Cardiac fibroblast (primary cell): ENCODE data around the gene OVCH2.
"Not testable (repeated sequence)": the region's sequence is repeated elsewhere in the genome, so short reads cannot be mapped to it uniquely, and the experiment has no call there.

Experiments used
- DNase-seq, 2 donors: peaks; one replicate each; pipeline versions ENCODE4 v3.0.0 to v3.0.0-alpha.2; 2010; ENCODE audit warnings: low read depth in 2 of 2
- H3K4me3 ChIP-seq, 2 donors: replicated peaks in 1 of 2; 1 replicate in 1 of 2; 2 replicates in 1 of 2; pipeline ENCODE4 v1.5.1; 2011; ENCODE audit warnings: low read depth in 2 of 2, low read length in 2 of 2, mild to moderate bottlenecking in 2 of 2, moderate library complexity in 1 of 2
- CTCF ChIP-seq: IDR thresholded peaks from one replicate; pipeline ENCODE4 v1.5.1; 2011; ENCODE audit warnings: low read depth, mild to moderate bottlenecking, low read length, inconsistent platforms

The OVCH2 gene

GRCh38 chr11:7666292-7666866, 39.9 kb downstream of the OVCH2 start:
- H3K4me3 ChIP-seq = no peak overlapping the region
- TF ChIP-seq CTCF = no peak
- no peak for DNase-seq

- peak; percentile 73 to 77 for DNase-seq
- peak; percentile 83 for TF ChIP-seq CTCF
- H3K4me3 ChIP-seq = no peak overlapping the region
Measured at GRCh38 chr11:7665473-7666291, 40.6 kb downstream of the OVCH2 start.

DNA sequence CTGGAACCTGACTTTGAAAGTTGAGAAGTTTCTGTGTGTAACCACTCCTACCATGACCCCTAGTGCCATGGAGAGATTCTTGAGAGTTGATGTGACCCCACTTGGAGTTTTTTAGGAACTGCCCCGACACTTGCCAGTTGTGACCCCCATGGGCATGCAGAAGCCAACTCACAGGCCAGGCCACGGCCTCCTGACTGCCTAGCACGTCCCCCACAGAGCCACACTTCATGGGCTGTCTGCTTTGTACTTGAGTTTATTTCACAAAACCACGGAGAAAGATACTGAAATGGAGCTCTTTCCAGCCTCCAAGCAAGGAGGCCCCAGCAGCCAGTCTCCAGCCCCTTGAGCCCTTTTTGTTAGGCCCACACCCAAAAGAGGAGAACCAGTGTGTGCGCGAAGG, 41.4 kb downstream of the OVCH2 start:
- no peak overlapping the region for H3K4me3 ChIP-seq
- TF ChIP-seq CTCF = no peak
- DNase-seq = no peak

GRCh38 chr11:7663531-7663930, 42.7 kb downstream of the OVCH2 start:
- H3K4me3 ChIP-seq, DNase-seq: not testable (repeated sequence)

DNA sequence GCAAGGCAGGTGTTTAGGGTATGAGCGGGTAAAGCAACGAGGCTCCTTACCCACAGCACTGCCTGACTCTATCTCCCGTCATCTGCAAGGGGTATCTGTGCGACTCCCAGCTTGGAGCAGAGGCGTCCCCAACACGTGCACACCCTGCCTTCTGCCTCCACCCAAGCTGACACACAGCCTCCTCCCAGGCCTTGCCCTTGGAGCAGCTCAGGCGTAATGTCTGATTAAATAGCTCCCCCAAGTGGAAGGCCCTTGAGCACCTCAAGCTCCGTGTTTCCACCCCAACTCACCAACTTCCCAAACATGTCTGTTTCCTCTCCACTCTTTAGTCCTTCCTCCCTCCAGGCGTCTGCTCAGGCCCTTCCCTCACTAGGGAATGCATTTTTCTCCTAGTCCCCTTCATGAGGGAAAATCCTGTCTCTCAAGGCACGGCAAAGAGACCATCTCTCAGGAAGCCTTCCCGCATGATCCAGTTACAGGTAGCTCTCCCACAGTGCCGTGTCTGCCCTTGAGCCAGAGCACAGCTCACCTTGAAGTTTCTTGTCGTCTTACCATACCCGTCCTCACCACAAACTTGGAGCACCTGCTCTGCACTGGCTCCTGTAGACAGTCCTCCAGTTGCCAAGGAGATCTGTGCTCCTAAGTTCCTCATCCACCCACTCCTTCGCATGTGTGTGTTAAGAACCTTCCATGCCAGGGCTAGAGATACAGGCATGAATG, 48.8 kb downstream of the OVCH2 start:
- TF ChIP-seq CTCF = peak; percentile 62
- DNase-seq = peak; percentile 76 to 84
- H3K4me3 ChIP-seq = no peak overlapping the region

DNA sequence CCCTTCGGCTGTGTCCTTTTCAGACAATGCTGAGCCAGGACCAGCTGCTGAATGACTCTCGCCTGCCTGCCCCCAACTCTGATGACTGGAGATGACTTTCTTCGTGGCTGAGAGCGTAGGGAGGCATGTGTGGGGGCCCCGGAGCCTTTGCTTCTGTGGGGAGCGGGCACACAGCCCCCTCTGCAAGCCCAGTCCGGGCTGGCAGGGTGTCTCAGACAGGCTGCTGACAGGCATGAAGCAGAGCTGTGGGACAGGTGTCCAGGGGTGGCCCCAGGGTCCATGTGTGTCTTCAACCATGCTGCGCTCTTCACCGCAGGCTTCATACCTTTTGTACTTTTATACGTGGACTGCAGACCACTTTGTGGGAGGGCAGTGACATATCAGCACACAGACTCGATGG, 49.6 kb downstream of the OVCH2 start:
- H3K4me3 ChIP-seq = no peak overlapping the region
- no peak for DNase-seq
- TF ChIP-seq CTCF = no peak
